Stomach smooth muscle (tissue), 2 donors: ENCODE measurements around the gene FUS.

Source experiments
- H3K27ac ChIP-seq: one replicate; pipeline ENCODE4 v1.7.0; 2013; ENCODE audit warnings: mild to moderate bottlenecking, low read length, inconsistent platforms
- H3K27me3 ChIP-seq, 2 donors: one replicate each; pipeline ENCODE4 v1.7.0; 2013; ENCODE audit warnings: low read length in 2 of 2; ENCODE audit not compliant: insufficient read depth in 2 of 2, control insufficient read depth in 1 of 2
- H3K36me3 ChIP-seq, 2 donors: one replicate each; pipeline ENCODE4 v1.7.0; 2013; ENCODE audit warnings: low read length in 2 of 2; ENCODE audit not compliant: control insufficient read depth in 2 of 2, insufficient read depth in 2 of 2
- H3K4me1 ChIP-seq: one replicate; pipeline ENCODE4 v1.7.0; 2013; ENCODE audit warnings: low read length; ENCODE audit not compliant: control insufficient read depth, insufficient read depth
- H3K4me3 ChIP-seq, 2 donors: one replicate each; pipeline ENCODE4 v1.7.0; 2013; ENCODE audit warnings: low read length in 2 of 2
- H3K9ac ChIP-seq, 2 donors: one replicate each; pipeline ENCODE4 v1.7.0; 2013; ENCODE audit warnings: low read length in 2 of 2, mild to moderate bottlenecking in 1 of 2
- H3K9me3 ChIP-seq, 2 donors: one replicate each; pipeline ENCODE4 v1.7.0; 2013; ENCODE audit warnings: low read length in 2 of 2; ENCODE audit not compliant: control insufficient read depth in 2 of 2
- donor health status: healthy.
- donor health status: Pancreatic carcinoma.

The FUS gene

GRCh38 chr16:31204871-31205666, 25.1 kb downstream of the FUS start:
- Histone ChIP-seq H3K4me3 (no peak overlapping the region), H3K9me3 (no peaks in the 10 kb centered on the region), H3K36me3 (no peaks in the 10 kb centered on the region), H3K4me1 (peaks cover 21% of the 10 kb centered on the region), H3K27me3 (peaks cover 10 to 19% of the 10 kb centered on the region in 2 donors), H3K27ac (no peak overlapping the region), H3K9ac (no peak overlapping the region)

GRCh38 chr16:31206776-31207175, 26.8 kb downstream of the FUS start:
- Histone ChIP-seq H3K27ac (no peak overlapping the region), H3K4me3 (no peak overlapping the region), H3K36me3 (no peaks in the 10 kb centered on the region), H3K9me3 (no peaks in the 10 kb centered on the region), H3K4me1 (peaks cover 12% of the 10 kb centered on the region), H3K9ac (no peak overlapping the region), H3K27me3 (peaks cover 10 to 18% of the 10 kb centered on the region in 2 donors)

DNA sequence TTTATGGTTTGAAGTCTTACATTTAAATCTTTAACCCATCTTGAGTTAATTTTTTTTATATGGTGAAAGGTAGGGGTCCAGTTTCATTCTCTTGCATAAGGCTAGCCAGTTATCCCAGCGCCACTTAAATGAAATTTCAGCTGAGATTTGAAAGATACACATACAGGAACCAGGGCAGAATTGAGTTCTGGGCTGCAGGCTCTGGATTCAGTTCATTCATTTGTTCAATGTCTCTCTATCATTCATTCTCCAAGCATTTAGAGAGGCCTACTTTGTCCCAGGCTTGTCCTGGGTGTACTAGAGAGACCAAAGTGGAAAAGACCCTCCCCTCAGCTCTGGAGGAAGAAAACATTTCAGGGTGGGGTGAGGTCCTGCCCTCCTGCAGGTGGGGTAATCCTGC, 33.4 kb downstream of the FUS start:
- no peaks in the 10 kb centered on the region for H3K36me3 ChIP-seq
- no peaks in the 10 kb centered on the region for H3K9me3 ChIP-seq
- no peak overlapping the region for H3K4me3 ChIP-seq
- H3K9ac ChIP-seq, result no peak overlapping the region
- peaks cover 29 to 37% of the 10 kb centered on the region in 2 donors for H3K27me3 ChIP-seq
- H3K27ac ChIP-seq, result no peak overlapping the region
- peaks cover 28% of the 10 kb centered on the region for H3K4me1 ChIP-seq

DNA sequence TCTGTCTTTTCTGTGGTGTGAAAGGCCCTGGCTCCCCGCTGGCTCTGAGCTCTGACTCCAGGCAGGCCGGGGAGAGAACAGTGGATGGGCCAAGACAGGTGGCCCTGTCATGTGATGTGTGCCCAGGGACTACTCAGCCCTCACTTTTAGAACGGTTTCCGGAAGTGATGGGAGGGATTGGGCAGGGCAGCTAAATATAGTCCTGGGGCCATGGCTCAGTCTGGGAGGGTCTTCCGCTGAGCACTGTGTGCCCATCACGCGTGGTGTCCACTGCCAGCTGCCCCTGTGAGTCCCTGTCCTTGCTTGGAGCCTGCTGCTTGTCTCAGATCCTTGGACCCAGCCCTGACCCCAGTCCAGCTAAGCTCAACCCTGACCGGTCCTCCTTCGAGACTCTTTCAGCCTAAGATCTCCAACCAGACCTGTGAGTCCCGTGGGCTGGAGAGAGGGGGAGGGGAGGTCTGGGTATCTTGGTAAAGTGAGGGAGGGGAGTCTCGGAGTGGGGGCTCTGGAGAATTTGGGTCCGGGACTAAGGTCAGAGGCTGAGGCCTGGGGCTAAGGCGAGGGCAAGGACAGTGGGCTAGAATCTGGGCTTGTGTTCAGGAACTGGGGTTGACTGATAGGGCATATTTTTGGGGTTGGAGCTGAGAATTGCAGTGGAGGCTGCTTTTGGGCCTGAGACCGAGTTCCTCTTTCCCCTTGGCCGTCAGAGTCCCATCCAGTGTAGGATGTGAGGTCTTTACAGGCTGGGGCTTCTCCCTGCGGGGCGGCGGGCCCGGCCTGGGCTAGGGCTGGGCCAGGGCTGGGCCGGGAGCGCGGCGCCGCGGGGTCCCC, 34.2 kb downstream of the FUS start, which contains the start of gene TRIM72:
TRIM72 (plus strand) TSS at position 243 of the 831 bp plus-strand sequence. CDS start 620 bp downstream, outside the sequence.
- Histone ChIP-seq H3K4me3 (peak within 1 kb of the TSS; percentile 58 to 67), H3K9me3 (no peaks in the 10 kb centered on the region), H3K4me1 (peaks cover 28% of the 10 kb centered on the region), H3K9ac (no peak within 1 kb of the TSS), H3K27me3 (peaks cover 34 to 45% of the 10 kb centered on the region in 2 donors), H3K36me3 (no peaks in the 10 kb centered on the region), H3K27ac (no peak within 1 kb of the TSS)

DNA sequence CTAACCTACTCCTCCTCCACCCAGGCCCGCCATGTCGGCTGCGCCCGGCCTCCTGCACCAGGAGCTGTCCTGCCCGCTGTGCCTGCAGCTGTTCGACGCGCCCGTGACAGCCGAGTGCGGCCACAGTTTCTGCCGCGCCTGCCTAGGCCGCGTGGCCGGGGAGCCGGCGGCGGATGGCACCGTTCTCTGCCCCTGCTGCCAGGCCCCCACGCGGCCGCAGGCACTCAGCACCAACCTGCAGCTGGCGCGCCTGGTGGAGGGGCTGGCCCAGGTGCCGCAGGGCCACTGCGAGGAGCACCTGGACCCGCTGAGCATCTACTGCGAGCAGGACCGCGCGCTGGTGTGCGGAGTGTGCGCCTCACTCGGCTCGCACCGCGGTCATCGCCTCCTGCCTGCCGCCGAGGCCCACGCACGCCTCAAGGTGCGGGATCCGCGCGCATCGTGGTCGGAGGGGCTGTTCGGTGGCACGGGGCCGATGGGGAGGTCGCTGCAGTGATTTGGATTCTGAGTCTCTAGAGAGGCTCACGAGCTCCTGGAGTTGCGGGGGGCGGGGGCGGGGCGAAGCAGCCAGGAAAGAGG, 34.9 kb downstream of the FUS start:
- Histone ChIP-seq H3K4me1 (peaks cover 28% of the 10 kb centered on the region), H3K27me3 (peaks cover 37 to 46% of the 10 kb centered on the region in 2 donors), H3K9me3 (no peaks in the 10 kb centered on the region), H3K27ac (no peak overlapping the region), H3K9ac (no peak overlapping the region), H3K4me3 (peak overlapping the region; percentile 58 to 67), H3K36me3 (no peaks in the 10 kb centered on the region)

- Histone ChIP-seq H3K9me3 (no peaks in the 10 kb centered on the region), H3K4me1 (peaks cover 28% of the 10 kb centered on the region), H3K27ac (no peak overlapping the region), H3K27me3 (peaks cover 34 to 46% of the 10 kb centered on the region in 2 donors), H3K9ac (no peak overlapping the region), H3K36me3 (no peaks in the 10 kb centered on the region), H3K4me3 (peak overlapping the region; percentile 58 to 67)
Measured at GRCh38 chr16:31215287-31216162, 35.6 kb downstream of the FUS start.

GRCh38 chr16:31216422-31217135, 36.6 kb downstream of the FUS start, which contains the start of gene PYDC1:
TSS of gene PYDC1 (minus strand) at chr16:31217135. CDS start at chr16:31217028, 107 bp downstream.
- Histone ChIP-seq H3K27ac (no peak within 1 kb of the TSS), H3K27me3 (peaks cover 41 to 46% of the 10 kb centered on the region in 2 donors), H3K9ac (peak within 1 kb of the TSS in 1 of 2 donors; percentile 22), H3K4me3 (peak within 1 kb of the TSS; percentile 58 to 67), H3K4me1 (peaks cover 28% of the 10 kb centered on the region), H3K36me3 (no peaks in the 10 kb centered on the region), H3K9me3 (no peaks in the 10 kb centered on the region)

- H3K4me1 ChIP-seq, result peaks cover 28% of the 10 kb centered on the region
- peak overlapping the region in 1 of 2 donors; percentile 55 for H3K4me3 ChIP-seq
- H3K9ac ChIP-seq, result no peak overlapping the region
- H3K9me3 ChIP-seq, result no peaks in the 10 kb centered on the region
- no peaks in the 10 kb centered on the region for H3K36me3 ChIP-seq
- no peak overlapping the region for H3K27ac ChIP-seq
- peaks cover 44 to 46% of the 10 kb centered on the region in 2 donors for H3K27me3 ChIP-seq
Measured at GRCh38 chr16:31217136-31217530, 37.2 kb downstream of the FUS start.

- Histone ChIP-seq H3K9me3 (no peaks in the 10 kb centered on the region), H3K9ac (no peak overlapping the region), H3K27me3 (peaks cover 42 to 46% of the 10 kb centered on the region in 2 donors), H3K4me3 (no peak overlapping the region), H3K27ac (no peak overlapping the region), H3K36me3 (no peaks in the 10 kb centered on the region), H3K4me1 (peaks cover 28% of the 10 kb centered on the region)
Measured at GRCh38 chr16:31219154-31219741, 39.3 kb downstream of the FUS start.
